ENCODE measurements around the gene CHMP1A.
"Not testable (repeated sequence)": the region's sequence is repeated elsewhere in the genome, so short reads cannot be mapped to it uniquely, and the experiment has no call there.

Gene CHMP1A

DNA sequence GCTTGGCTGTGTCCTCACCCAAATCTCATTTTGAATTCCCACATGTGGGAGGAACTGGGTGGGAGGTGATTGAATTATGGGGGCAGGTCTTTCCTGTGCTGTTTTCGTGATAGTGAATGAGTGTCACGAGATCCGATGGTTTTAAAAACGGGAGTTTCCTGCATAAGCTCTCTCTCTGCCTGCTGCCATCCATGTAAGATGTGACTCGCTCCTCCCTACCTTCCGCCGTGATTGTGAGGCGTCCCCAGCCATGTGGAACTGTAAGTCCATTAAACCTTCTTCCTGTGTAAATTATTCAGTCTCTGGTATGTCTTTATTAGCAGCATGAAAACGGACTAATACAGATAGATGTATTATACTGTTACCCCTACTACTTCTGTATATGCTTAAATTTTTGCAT lies 3.7 kb upstream of the CHMP1A start:
- no peak for DNase-seq (ENCODE audit: extremely low read depth in 1 of 2, low read depth in 1 of 2)

DNA sequence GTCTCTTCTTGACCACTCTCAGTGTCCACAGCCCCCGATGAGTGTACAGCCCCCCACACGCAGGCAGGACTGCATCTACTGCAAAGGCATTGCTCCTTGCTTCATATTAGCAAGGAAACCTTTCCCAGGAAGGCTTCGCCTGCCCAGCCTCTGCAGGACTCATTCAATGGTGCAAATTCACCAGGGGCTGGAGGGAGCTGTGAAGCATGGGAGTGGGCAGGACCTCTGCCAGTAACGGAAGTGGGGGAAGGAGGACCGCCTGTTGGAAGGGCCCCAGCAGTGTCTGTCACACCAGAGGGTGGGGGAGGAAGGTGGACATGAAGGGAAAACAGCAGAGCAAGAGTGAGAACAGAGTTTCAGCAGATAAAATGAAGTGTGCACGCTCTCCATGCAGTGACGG lies 2.6 kb upstream of the CHMP1A start:
- no peak for DNase-seq (ENCODE audit: extremely low read depth in 1 of 2, low read depth in 1 of 2)

DNA sequence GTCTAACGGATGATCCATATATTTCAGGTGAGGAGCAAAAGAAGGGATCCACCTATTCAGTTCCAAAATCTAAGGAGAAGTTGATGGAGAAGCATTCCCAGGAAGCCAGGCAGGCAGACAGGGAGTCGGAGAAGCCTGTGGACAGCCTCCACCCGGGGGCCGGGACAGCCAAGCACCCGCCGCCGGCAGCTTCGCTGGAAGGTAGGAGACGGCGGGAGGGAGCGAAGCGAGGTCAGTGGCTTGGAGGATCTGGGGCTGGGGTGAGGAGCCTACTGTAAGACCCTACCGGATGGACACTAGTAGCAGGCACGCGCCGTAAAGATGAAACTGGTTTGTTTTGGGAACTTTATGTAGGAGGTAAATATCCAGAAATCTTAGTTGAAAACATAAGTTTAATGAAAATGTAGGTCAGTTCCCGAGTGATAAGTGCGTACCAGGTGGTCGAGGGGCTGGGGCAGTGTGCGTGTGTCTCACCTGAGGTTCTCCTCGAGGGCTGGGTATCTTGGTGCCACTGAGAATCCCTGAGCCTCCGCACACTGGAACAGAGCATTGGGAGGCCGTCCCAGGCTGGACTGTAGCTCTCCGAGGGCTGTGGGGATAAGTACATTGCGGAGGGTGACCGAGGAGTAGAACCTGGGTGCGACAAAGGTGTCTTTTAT lies 842 bp upstream of the CHMP1A start:
- DNase-seq (ENCODE audit: extremely low read depth in 1 of 2, low read depth in 1 of 2) = no peak

DNA sequence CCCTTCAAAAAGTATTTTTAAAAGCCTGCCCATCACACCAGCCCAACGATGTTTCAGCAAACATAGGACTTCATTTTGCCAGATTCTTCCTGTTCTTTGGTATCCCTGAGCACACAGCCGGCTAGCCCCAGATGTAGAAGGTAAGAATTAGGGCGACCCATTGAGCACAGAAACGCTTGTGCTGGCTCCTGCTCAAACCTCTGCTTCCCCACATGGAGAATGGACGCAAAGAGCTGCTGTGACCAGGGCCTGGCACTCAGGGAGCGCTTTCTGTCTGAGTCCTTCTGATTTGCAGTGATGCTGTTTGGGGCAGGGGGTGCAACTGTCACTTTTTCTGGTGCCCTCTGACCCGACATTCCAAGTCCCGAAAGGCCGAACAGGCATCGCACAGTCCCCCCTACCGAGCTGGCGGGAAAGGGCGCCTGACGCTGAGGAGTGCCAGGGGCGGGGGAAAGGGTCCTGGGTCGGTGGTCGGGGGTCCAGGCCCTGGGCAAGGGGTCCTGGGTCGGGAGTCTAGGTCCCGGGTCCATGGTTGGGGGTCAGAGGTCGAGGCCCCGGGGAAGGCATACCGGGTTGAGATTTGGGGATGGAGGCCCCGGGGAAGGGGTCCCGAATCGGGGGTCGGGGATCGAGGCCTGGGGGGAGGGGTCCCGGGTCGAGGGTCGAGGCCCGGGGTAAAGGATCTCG lies 930 bp downstream of the CHMP1A start:
- DNase-seq (ENCODE audit: extremely low read depth in 1 of 2, low read depth in 1 of 2) = no peak

DNA sequence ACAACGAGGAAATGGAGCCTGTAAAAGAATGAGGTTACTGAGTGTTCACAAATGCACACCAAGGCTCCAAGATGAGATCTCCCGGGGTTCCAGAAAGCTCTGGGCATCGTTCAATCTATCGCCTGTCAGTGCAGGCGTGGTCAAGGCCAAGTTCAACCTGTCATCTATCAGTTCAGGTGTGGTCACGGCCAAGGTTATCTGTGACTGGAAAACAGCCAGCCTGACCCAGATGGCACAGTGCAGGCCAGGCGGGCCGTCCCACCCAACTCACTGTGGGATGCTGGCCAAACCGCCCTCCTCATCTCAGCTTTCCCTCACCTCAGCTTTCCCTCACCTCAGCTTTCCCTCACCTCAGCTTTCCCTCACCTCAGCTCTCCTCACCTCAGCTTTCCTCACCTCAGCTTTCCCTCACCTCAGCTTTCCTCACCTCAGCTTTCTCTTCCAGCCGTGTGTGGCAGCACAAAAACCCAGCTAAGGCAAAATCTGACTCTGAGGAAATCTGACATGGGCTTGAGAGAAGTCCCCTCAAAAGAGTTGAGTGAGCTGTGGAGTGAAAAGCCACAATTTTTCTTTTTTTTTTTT lies 2.4 kb downstream of the CHMP1A start:
- no peak for DNase-seq (ENCODE audit: extremely low read depth in 1 of 2, low read depth in 1 of 2)

DNA sequence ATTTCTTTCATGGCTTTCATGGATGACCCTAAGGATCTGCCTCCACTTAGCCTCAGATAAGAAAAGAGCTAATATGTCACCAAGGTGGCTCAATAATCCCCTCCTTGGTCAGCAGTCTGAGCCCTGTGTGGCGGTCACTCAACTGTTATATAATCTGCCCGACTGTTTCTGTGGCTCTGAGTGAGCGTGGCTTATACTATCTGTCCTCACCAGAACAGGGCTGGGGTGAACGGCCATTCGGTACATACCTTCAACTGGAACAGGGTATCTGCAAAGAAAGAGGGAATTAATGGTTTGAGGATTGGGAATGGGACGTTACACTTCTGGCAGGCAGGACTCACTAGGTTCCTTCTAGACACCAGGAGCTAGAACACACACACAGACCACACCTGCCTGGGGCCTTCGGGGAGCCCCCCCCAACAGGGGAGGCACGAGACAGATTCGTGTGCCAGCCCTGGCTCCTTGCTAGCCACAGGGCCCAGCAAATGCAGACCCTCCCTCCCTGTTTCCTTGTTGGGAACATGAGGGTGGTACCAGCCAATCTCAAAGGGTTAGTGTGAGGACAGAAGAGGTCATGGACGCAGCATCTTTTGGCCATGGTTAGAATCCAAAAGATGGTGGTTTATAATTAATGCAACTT lies 3.7 kb downstream of the CHMP1A start:
- no peak for DNase-seq (ENCODE audit: extremely low read depth in 1 of 2, low read depth in 1 of 2)

DNA sequence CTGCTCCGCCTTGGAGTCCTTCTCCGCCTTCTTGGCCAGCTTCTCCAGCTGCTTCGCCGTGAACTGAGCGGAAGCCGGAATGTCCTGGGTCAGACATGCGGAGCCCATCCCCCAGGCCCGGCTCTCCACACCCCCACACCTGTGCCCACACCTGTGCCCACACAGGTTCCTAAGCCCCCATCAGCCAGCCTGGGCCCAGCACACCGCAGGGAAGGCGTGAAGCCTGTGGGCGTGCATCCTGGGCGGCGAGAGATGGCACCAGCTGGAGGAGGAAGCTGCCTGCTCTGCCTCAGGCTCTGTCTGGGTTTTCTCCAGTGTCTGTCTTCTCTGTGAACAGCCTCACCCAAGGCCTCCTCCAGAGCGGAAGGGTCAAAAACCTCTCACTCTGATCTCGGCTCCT lies 5.9 kb downstream of the CHMP1A start:
- no peak for DNase-seq (ENCODE audit: extremely low read depth in 1 of 2, low read depth in 1 of 2)

DNA sequence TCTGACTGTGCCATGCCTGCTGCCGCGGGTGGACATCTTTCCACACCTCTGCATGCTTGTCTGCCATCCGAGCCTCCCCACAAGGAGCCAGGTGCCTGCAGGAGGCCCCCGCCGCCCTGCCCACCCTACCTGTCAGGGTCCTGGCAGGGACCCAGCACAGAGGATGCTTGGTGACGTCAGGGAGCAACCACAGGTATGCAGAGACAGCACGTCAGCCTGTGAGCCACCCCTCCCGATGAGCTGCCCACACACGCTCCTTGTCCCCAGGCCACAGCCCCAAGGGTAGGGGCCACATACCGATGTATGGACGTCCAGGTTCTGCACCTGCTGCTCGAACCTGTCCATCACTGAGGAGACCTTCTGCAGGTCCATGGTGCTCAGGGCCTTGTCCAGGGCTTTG lies 10.6 kb downstream of the CHMP1A start:
- DNase-seq (ENCODE audit: extremely low read depth in 1 of 2, low read depth in 1 of 2) = no peak

DNA sequence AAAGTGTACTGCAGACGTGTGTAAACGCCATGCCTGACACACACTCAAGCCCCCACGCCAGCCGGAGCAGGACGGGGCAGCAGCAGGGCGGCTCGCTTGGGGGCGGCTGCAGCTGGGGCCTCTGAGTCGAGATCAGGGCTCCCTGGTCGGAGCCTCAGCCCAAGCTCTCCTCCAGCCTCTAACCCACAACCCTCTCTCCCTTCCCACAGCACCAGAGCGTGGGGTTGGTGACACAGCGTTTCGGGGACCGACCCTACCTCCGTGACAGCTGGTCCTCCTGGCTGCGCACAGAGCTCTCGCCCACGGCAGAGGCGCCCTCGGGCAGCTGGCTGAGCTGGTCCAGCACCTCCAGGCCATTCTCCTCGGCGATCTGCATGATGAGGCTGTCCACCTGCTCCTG lies 11.2 kb downstream of the CHMP1A start:
- no peak for DNase-seq (ENCODE audit: extremely low read depth in 1 of 2, low read depth in 1 of 2)

DNA sequence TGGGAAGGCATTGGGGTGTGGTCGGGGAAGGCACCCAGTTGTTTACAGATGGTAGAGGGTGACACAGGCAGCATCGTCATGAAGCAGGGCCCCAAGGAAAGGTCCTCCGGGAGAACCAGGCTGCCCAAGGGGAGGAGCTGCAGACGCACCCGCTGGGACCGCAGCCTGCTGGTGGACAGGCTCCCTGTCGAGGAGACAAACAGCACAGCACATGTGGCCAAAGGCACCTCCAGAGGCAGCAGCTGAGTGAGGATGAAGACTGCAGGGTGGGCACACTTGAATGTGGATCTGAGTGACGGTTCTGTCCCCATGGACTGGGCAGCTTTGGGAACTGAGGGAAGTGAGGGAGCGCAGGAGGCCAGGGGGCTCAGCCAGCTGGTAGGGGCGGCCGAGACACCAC lies 12.4 kb downstream of the CHMP1A start:
- no peak for DNase-seq (ENCODE audit: extremely low read depth in 1 of 2, low read depth in 1 of 2)

DNA sequence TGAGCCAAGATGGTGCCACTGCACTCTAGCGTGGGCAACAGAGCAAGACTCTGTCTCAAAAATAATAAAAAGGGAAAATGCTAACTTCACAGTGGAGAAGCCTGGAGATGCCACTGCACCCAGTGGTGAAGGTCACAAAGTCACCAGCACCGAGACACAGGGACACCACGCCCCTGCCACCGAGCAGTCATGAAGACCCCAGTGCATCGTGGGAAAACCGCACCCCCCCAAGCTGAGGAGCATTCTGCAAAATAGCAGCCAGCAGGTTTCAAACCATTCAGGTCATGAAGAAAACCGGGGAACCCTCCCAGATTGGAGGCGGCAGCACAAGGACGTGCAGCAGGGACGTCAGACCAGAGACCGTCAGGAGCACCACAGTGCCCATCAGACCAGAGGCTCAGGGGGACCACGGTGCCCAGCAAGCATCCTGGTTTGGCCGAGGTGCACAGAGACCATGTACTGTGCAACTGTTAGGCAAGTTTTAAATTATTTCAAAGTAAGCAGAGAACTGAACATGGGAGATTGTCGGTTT lies 13.7 kb downstream of the CHMP1A start:
- DNase-seq (ENCODE audit: extremely low read depth in 1 of 2, low read depth in 1 of 2) = no peak

DNA sequence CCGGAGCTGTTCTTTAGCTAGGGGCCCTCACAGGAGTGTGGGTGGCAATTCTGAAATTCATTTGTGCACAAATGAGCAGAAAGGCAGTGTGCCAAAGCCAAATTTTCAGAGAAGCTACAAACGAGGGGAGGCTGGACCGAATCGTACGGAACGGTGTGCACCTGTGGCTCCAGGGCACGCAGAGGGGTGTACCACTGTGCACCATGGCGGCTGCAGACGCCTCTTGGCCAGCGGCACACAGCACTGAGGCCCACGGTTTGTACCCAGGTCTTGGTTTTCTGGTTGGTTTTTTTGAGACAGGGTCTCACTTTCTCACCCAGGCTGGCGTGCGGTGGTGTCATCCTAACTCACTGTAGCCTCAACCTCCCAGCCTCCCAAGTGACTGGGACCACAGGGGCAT lies 14.9 kb downstream of the CHMP1A start:
- DNase-seq (ENCODE audit: extremely low read depth in 1 of 2, low read depth in 1 of 2) = no peak

DNA sequence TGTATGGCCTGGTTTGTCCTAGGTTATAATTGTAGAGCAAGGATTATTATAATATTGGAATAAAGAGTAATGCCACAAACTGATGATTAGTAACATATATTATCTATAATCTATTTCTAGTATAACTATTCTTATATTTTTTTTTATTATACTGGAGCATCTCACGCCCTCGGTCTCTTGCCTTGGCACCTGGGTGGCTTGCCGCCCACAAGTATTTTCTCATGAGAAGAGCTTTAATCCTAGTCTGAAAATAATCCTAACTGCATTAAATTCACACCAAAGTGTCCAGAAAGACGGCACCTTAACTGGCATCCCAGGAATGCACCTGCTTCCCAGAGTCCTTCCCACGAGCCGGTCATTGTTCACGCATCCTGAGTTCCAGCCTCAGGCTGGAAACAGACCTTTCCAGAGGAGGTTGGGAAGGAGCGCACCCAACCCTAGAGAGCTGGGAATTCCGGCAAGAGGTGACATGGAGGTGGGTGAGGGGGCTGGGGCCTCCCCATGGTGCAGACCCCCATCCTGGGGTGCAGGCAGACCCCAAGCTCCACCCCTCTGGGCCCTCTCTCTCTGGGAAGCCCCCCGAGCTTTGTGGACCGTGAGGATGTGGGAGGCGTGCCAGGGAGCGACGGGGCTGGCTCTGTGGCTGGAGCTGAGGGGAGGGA lies 15.9 kb downstream of the CHMP1A start:
- no peak for DNase-seq (ENCODE audit: extremely low read depth in 1 of 2, low read depth in 1 of 2)

DNA sequence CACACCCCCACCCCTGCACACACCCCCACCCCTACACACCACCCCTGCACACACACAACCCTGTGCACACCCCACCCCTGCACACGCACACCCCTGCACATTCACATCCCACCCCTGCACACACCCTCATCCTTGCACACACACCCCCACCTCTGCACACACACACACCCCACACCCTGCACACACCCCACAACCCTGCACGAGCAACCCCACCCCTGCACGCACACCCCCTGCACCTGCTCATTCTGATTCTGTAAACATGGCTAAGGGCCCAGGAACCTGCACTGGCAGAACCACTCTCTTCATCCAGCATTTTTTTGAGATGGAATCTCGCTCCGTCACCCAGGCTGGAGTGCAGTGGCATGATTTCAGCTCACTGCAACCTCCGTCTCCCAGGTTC lies 18.1 kb downstream of the CHMP1A start:
- no peak for DNase-seq (ENCODE audit: extremely low read depth in 1 of 2, low read depth in 1 of 2)

DNA sequence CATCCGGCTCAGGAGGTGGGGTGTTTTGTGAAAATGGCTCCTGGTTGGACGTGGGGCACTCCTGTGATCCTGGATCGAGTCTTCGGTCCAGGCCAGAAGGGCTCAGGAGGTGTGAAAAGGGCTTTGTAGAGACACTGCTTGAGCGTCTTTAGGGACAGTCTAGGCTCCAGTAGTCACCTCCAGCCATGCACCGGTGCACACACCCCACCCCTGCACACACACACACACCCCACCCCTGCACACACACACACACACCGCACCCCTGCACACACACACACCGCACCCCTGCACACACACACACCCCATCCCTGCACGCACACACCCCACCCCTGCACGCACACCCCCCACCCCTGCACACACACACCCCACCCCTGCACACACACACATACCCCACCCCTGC lies 19.1 kb downstream of the CHMP1A start:
- no peak for DNase-seq (ENCODE audit: extremely low read depth in 1 of 2, low read depth in 1 of 2)

DNA sequence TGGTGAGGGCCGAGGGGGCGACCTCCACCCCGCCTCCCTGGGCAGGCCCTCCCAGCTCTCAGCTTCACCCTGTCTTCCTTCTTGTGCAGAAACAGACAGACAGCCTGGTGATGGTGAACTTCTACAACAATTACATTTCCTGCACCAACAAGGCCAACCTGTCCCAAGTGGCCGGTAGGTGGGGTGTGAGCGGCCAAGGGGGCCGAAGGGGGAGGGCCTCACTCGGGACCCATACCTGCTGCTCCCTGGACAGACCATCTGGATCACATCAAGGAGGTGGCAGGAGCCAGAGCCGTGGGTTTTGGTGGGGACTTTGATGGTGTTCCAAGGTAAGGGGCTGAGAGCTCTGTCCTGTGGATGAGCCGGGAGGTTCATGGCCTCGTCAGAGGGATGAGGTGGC lies 20.1 kb downstream of the CHMP1A start:
- DNase-seq (ENCODE audit: extremely low read depth in 1 of 2, low read depth in 1 of 2) = no peak

DNA sequence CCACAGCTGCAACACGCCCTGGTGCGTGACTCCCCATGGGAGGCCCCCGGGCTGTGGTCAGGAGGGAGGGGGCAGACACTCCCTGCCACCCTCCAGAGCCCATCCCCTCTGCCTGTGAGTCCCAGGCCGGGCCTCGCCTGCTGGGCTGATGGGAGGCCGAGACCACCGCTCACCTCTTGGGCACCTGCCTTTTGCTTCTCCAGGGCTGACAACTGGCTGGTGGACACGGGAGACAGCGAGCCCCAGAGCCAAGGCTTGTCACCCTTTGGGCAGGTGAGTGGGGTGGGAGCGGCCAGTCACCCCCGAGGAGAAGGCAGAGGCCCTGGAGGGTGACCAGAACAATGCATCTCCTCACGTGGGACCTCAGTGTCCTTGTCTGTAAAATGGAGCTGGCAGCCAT lies 20.8 kb downstream of the CHMP1A start:
- no peak for DNase-seq (ENCODE audit: extremely low read depth in 1 of 2, low read depth in 1 of 2)

DNA sequence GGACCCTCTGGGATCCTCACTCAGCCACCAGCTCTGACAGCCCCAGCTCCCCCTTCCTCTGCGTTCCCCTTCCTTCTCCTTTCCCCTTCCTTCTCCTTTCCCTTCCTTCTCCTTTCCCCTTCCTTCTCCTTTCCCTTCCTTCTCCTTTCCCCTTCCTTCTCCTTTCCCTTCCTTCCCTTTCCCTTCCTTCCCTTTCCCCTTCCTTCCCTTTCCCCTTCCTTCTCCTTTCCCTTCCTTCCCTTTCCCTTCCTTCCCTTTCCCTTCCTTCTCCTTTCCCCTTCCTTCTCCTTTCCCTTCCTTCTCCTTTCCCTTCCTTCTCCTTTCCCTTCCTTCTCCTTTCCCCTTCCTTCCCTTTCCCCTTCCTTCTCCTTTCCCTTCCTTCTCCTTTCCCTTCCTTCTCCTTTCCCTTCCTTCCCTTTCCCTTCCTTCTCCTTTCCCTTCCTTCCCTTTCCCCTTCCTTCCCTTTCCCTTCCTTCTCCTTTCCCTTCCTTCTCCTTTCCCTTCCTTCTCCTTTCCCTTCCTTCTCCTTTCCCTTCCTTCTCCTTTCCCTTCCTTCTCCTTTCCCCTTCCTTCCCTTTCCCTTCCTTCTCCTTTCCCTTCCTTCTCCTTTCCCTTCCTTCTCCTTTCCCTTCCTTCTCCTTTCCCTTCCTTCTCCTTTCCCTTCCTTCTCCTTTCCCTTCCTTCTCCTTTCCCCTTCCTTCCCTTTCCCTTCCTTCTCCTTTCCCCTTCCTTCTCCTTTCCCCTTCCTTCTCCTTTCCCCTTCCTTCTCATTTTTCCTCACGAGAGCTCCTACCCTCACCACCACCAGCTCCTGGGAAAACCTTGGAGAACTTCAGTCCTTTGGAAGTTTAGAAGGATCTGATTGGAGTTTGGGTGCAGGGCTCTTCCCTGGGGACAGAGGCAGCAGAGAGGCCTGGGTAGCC lies 22.8 kb downstream of the CHMP1A start:
- DNase-seq (ENCODE audit: extremely low read depth in 1 of 2, low read depth in 1 of 2) = not testable (repeated sequence)

DNA sequence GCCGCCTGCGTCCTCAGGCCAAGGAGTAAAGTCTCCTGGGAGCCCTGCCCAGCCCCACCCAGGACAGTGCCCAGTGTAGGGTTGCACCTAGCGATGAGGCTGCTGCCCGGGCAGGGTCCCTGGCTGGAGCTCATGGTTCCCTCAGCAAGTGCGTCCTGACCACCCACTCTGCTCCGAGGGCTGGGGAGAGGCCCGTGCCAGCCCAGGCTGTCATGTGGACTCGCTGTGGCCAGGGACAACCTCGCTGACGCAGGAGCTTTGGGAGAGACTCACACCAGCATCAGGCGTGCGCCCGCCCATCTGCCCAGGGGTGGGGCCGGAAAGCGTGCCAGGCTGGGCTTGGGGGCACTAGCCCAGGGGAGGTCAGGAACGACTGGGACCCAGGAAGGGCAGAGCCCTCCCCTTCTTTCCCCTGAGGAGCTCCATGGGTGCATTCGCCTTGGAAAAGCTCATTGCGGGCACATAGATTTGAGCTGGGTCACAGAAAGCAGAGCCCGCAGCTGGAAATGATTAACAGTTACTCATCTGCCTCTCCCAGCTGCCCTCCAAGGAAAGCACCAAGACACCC lies 24.4 kb downstream of the CHMP1A start:
- no peak for DNase-seq (ENCODE audit: extremely low read depth in 1 of 2, low read depth in 1 of 2)

Measured in stimulated activated CD8-positive, alpha-beta memory T cell treated with anti-CD3 and anti-CD28 coated beads, Interleukin-7, amount 100 ng/mL, for 48 hours (primary cell).